NCI-H2171 treated with DMSO at 0.1 percent for 48 hours (cell line): ENCODE data around the gene C1orf159.
"Not testable (repeated sequence)": the region's sequence is repeated elsewhere in the genome, so short reads cannot be mapped to it uniquely, and the experiment has no call there.

ENCODE experiments used
- DNase-seq: peaks from one replicate; lab custom pipeline; 2025; lab: John Stamatoyannopoulos, UW

Gene C1orf159

GRCh38 chr1:1149416-1149815, 33.5 kb upstream of the C1orf159 start:
- no peak for DNase-seq

GRCh38 chr1:1148569-1148968, 32.7 kb upstream of the C1orf159 start:
- DNase-seq = no peak

GRCh38 chr1:1148061-1148460, 32.2 kb upstream of the C1orf159 start:
- DNase-seq = no peak

GRCh38 chr1:1146596-1146995, 30.7 kb upstream of the C1orf159 start:
- DNase-seq = no peak

GRCh38 chr1:1146026-1146425, 30.1 kb upstream of the C1orf159 start:
- no peak for DNase-seq

- DNase-seq = no peak
Observed at GRCh38 chr1:1145547-1145914, 29.6 kb upstream of the C1orf159 start.

- DNase-seq = no peak
Observed at GRCh38 chr1:1144843-1145546, 29.1 kb upstream of the C1orf159 start.

- peak; percentile 69 for DNase-seq
Observed at GRCh38 chr1:1144122-1144842, 28.4 kb upstream of the C1orf159 start.

GRCh38 chr1:1143636-1144035, 27.7 kb upstream of the C1orf159 start:
- DNase-seq = no peak

GRCh38 chr1:1142844-1143243, 27.0 kb upstream of the C1orf159 start:
- DNase-seq = no peak

GRCh38 chr1:1142352-1142751, 26.5 kb upstream of the C1orf159 start:
- not testable (repeated sequence) for DNase-seq

GRCh38 chr1:1141911-1142250, 26.0 kb upstream of the C1orf159 start:
- no peak for DNase-seq

GRCh38 chr1:1141244-1141910, 25.5 kb upstream of the C1orf159 start:
- no peak for DNase-seq

- DNase-seq = no peak
Observed at GRCh38 chr1:1140673-1141072, 24.8 kb upstream of the C1orf159 start.

GRCh38 chr1:1137256-1138045, 21.6 kb upstream of the C1orf159 start:
- DNase-seq = peak; percentile 55

- peak; percentile 81 for DNase-seq
Observed at GRCh38 chr1:1136547-1137230, 20.8 kb upstream of the C1orf159 start.

GRCh38 chr1:1135339-1136136, 19.6 kb upstream of the C1orf159 start:
- no peak for DNase-seq

GRCh38 chr1:1134300-1134970, 18.5 kb upstream of the C1orf159 start:
- DNase-seq = no peak

GRCh38 chr1:1132956-1133750, 17.3 kb upstream of the C1orf159 start:
- no peak for DNase-seq
